ENCODE results near the gene TMEM53. TPM values are rescaled to one million over a fixed set of nuclear protein-coding genes. Genes with fewer than 3 reads are reported as not detected.
A peak's percentile ranks its signal among the peaks of the same experiment; 100 is the strongest.
"Not testable (repeated sequence)": the region's sequence is repeated elsewhere in the genome, so short reads cannot be mapped to it uniquely, and the experiment has no call there.

Gene TMEM53
- total RNA-seq, 1 experiment from 2014 or later = 9.3 TPM

GRCh38 chr1:44701141-44701573 lies 26.9 kb upstream of the TMEM53 start:
- Histone ChIP-seq H3F3A (ENCODE audit: low read length, unreplicated experiment) (no peaks in the 10 kb centered on the region), H3K9ac (ENCODE audit: low read length) (no peak overlapping the region), H2AFZ (ENCODE audit: low read length) (no peak overlapping the region), H3K79me2 (ENCODE audit: low read length) (no peaks in the 10 kb centered on the region), H3K27ac (ENCODE audit: low read length) (no peak overlapping the region), H3K36me3 (ENCODE audit: low read depth, low read length) (no peaks in the 10 kb centered on the region), H3K4me2 (ENCODE audit: low read length) (no peak overlapping the region), H3K9me3 (ENCODE audit: low read length) (no peaks in the 10 kb centered on the region), H3K4me1 (ENCODE audit: insufficient read depth, low read length) (peaks cover 22% of the 10 kb centered on the region), H3K9me2 (replicated peaks; ENCODE audit: low read length) (no peaks in the 10 kb centered on the region), H4K20me1 (ENCODE audit: low read length) (no peaks in the 10 kb centered on the region), H3K4me3 (ENCODE audit: low read length) (no peak overlapping the region), H3K27me3 (ENCODE audit: low read length) (no peaks in the 10 kb centered on the region)
- ATAC-seq (no peak), DNase-seq (no peak)
- POLR2A ChIA-PET (ENCODE audit: unreplicated experiment) = no interaction called here
- CTCF ChIA-PET = no interaction called here
- TF ChIP-seq EZH2phosphoT487 (IDR thresholded peaks at IDR 0.05; ENCODE audit: borderline replicate concordance, low read length) (no peak), CTCF (conservative IDR thresholded peaks at IDR 0.05; ENCODE audit: low read depth, low read length) (no peak), EZH2 (IDR thresholded peaks at IDR 0.05; ENCODE audit: low read length, unreplicated experiment) (no peak)
- BruUV-seq (replicated peaks) = no TSS peak
- intact Hi-C loops (cut with micrococcal nuclease) = no loop called here

GRCh38 chr1:44700573-44700972 lies 26.3 kb upstream of the TMEM53 start:
- Histone ChIP-seq H3K27ac (ENCODE audit: low read length) (no peak overlapping the region), H3K4me1 (ENCODE audit: insufficient read depth, low read length) (peaks cover 22% of the 10 kb centered on the region), H3F3A (ENCODE audit: low read length, unreplicated experiment) (no peaks in the 10 kb centered on the region), H3K9me2 (replicated peaks; ENCODE audit: low read length) (no peaks in the 10 kb centered on the region), H3K4me3 (ENCODE audit: low read length) (no peak overlapping the region), H3K9ac (ENCODE audit: low read length) (no peak overlapping the region), H3K36me3 (ENCODE audit: low read depth, low read length) (no peaks in the 10 kb centered on the region), H3K27me3 (ENCODE audit: low read length) (no peaks in the 10 kb centered on the region), H3K9me3 (ENCODE audit: low read length) (no peaks in the 10 kb centered on the region), H2AFZ (ENCODE audit: low read length) (no peak overlapping the region), H3K4me2 (ENCODE audit: low read length) (no peak overlapping the region), H3K79me2 (ENCODE audit: low read length) (no peaks in the 10 kb centered on the region), H4K20me1 (ENCODE audit: low read length) (no peaks in the 10 kb centered on the region)
- BruUV-seq (replicated peaks) = no TSS peak
- no peak for ATAC-seq
- ChIA-PET CTCF (no interaction called here), POLR2A (ENCODE audit: unreplicated experiment) (no interaction called here)
- peak; percentile 20 for DNase-seq
- intact Hi-C loops (cut with micrococcal nuclease) = no loop called here
- no peak for TF ChIP-seq EZH2phosphoT487 (IDR thresholded peaks at IDR 0.05; ENCODE audit: borderline replicate concordance, low read length)

GRCh38 chr1:44699375-44699774 lies 25.1 kb upstream of the TMEM53 start:
- ATAC-seq; intact Hi-C loops (cut with micrococcal nuclease); BruUV-seq (replicated peaks); H3K79me2 ChIP-seq (ENCODE audit: low read length); POLR2A ChIA-PET (ENCODE audit: unreplicated experiment); H3K9me2 ChIP-seq (replicated peaks; ENCODE audit: low read length); H3K9ac ChIP-seq (ENCODE audit: low read length); CTCF ChIA-PET; H3K4me2 ChIP-seq (ENCODE audit: low read length); H2AFZ ChIP-seq (ENCODE audit: low read length); H3K36me3 ChIP-seq (ENCODE audit: low read depth, low read length); H3K27ac ChIP-seq (ENCODE audit: low read length); DNase-seq; H3K9me3 ChIP-seq (ENCODE audit: low read length); H3K4me3 ChIP-seq (ENCODE audit: low read length); H4K20me1 ChIP-seq (ENCODE audit: low read length); H3K27me3 ChIP-seq (ENCODE audit: low read length); H3F3A ChIP-seq (ENCODE audit: low read length, unreplicated experiment): not testable (repeated sequence)
- peaks cover 22% of the 10 kb centered on the region for H3K4me1 ChIP-seq (ENCODE audit: insufficient read depth, low read length)

GRCh38 chr1:44698138-44698537 lies 23.9 kb upstream of the TMEM53 start:
- CTCF ChIA-PET = no interaction called here
- no TSS peak for BruUV-seq (replicated peaks)
- peak; percentile 56 for DNase-seq

More at GRCh38 chr1:44698138-44698537, 23.9 kb upstream of the TMEM53 start:
- Histone ChIP-seq H3K4me1 (ENCODE audit: insufficient read depth, low read length) (peaks cover 19% of the 10 kb centered on the region), H3K79me2 (ENCODE audit: low read length) (no peaks in the 10 kb centered on the region), H4K20me1 (ENCODE audit: low read length) (no peaks in the 10 kb centered on the region), H3K9ac (ENCODE audit: low read length) (no peak overlapping the region), H3K4me2 (ENCODE audit: low read length) (no peak overlapping the region), H3K9me3 (ENCODE audit: low read length) (no peaks in the 10 kb centered on the region), H3K27me3 (ENCODE audit: low read length) (no peaks in the 10 kb centered on the region), H3K4me3 (ENCODE audit: low read length) (no peak overlapping the region), H3K27ac (ENCODE audit: low read length) (0 out of 2 replicates have a peak overlapping the region, but pooled peaks have one; percentile 10), H3K9me2 (replicated peaks; ENCODE audit: low read length) (no peaks in the 10 kb centered on the region), H3F3A (ENCODE audit: low read length, unreplicated experiment) (no peaks in the 10 kb centered on the region), H3K36me3 (ENCODE audit: low read depth, low read length) (no peaks in the 10 kb centered on the region), H2AFZ (ENCODE audit: low read length) (no peak overlapping the region)
- TF ChIP-seq CTCF (conservative IDR thresholded peaks at IDR 0.05; ENCODE audit: low read depth, low read length) (no peak), EZH2phosphoT487 (IDR thresholded peaks at IDR 0.05; ENCODE audit: borderline replicate concordance, low read length) (no peak), EZH2 (IDR thresholded peaks at IDR 0.05; ENCODE audit: low read length, unreplicated experiment) (no peak)
- intact Hi-C loops (cut with micrococcal nuclease) = no loop called here
- POLR2A ChIA-PET (ENCODE audit: unreplicated experiment) = no interaction called here
- ATAC-seq = no peak
